A549 (cell line): ENCODE results near the gene INHA. TPM values are rescaled to one million over a fixed set of nuclear protein-coding genes. Genes with fewer than 3 reads are reported as not detected.

Experiments
- ATAC-seq, 2 experiments: fragments of 200-7000 bp in 1 of 2; fragments of >200 bp in 1 of 2; cut with Nextera tagmentation in 1 of 2; cut with Tn5 transposase in 1 of 2; 3 replicates each; pipeline versions ENCODE4 v1.8.0 to v1.9.1; 2018 to 2020; ENCODE audit warnings: mild to moderate bottlenecking in 1 of 2, moderate library complexity in 1 of 2
- CTCF ChIA-PET: fragments of 300-600 bp; sonication (Branson Sonifier 250); formaldehyde crosslinking; extraction: SDS; loops from one replicate; lab custom pipeline; 2021; ENCODE audit warnings: antibody characterized with exemption, inconsistent platforms; lab: Yijun Ruan, JAX
- POLR2A ChIA-PET: fragments of 350-600 bp; formaldehyde crosslinking; extraction: SDS; loops from one replicate; lab custom pipeline; 2021; ENCODE audit warnings: antibody characterized with exemption, inconsistent platforms; lab: Yijun Ruan, JAX
- DNase-seq, 2 experiments: peaks; one replicate each; pipeline versions ENCODE4 v3.0.0 to v3.0.0-alpha.2; 2011 to 2016; ENCODE audit warnings: low read depth in 1 of 2, low spot score in 1 of 2
- FAIRE-seq: peaks from 2 replicates; lab custom pipeline; 2011; peaks lifted over from hg19 to GRCh38; lab: Jason Lieb, UNC
- H3K27ac ChIP-seq, 2 experiments: fragments of >200 bp; sonication (Bioruptor Twin); formaldehyde crosslinking; 3 replicates each; pipeline ENCODE4 v1.5.1; 2016 to 2017
- H3K4me1 ChIP-seq: fragments of >200 bp; sonication (Bioruptor Twin); formaldehyde crosslinking; 3 replicates; pipeline ENCODE4 v1.6.1; 2016
- H3K4me2 ChIP-seq: fragments of >200 bp; sonication (Bioruptor Twin); formaldehyde crosslinking; 3 replicates; pipeline ENCODE4 v1.6.1; 2016
- H3K4me3 ChIP-seq: fragments of >200 bp; sonication (Bioruptor Twin); formaldehyde crosslinking; 3 replicates; pipeline ENCODE4 v1.5.1; 2016
- H3K9me3 ChIP-seq: fragments of >200 bp; sonication (Bioruptor Twin); formaldehyde crosslinking; 3 replicates; pipeline ENCODE4 v1.6.1; 2016
- BHLHE40 ChIP-seq: IDR thresholded peaks from 2 replicates; pipeline ENCODE4 v1.6.1; 2012; ENCODE audit warnings: low read depth, low read length, inconsistent platforms
- CBX2 ChIP-seq: fragments of 200-600 bp; sonication (generic); IDR thresholded peaks from 2 replicates; pipeline ENCODE4 v1.6.1; 2016; ENCODE audit warnings: low read depth, mild to moderate bottlenecking, borderline replicate concordance
- HEYL ChIP-seq: fragments of 250-450 bp; sonication (Bioruptor Pico); IDR thresholded peaks from 2 replicates; pipeline ENCODE4 v1.8.0; 2021; ENCODE audit warnings: mild to moderate bottlenecking, moderate library complexity
- HMGXB4 ChIP-seq: fragments of 250-450 bp; sonication (Bioruptor Pico); IDR thresholded peaks from 2 replicates; pipeline ENCODE4 v1.5.0; 2021; ENCODE audit warnings: mild to moderate bottlenecking, moderate library complexity, borderline replicate concordance
- HOXA7 ChIP-seq: fragments of 250-450 bp; sonication (Bioruptor Pico); IDR thresholded peaks from 2 replicates; pipeline ENCODE4 v1.5.0; 2020; ENCODE audit warnings: mild to moderate bottlenecking, moderate library complexity
- HOXB13 ChIP-seq: fragments of 250-450 bp; sonication (Bioruptor Pico); IDR thresholded peaks from 2 replicates; pipeline ENCODE4 v1.5.0; 2020; ENCODE audit warnings: low read depth, mild to moderate bottlenecking, moderate library complexity
- HOXB5 ChIP-seq: fragments of 250-450 bp; sonication (Bioruptor Pico); IDR thresholded peaks from 2 replicates; pipeline ENCODE4 v1.5.0; 2020; ENCODE audit warnings: mild to moderate bottlenecking, moderate library complexity
- JUN ChIP-seq, 2 experiments: fragments of >200 bp; sonication (Bioruptor Twin); formaldehyde crosslinking; IDR thresholded peaks; 2 replicates in 1 of 2; 3 replicates in 1 of 2; pipeline ENCODE4 v1.6.1; 2016 to 2017
- KDM1A ChIP-seq: fragments of 200-600 bp; sonication (generic); IDR thresholded peaks from 2 replicates; pipeline ENCODE4 v1.6.1; 2016; ENCODE audit warnings: low read depth, mild to moderate bottlenecking
- KDM5A ChIP-seq: fragments of 200-600 bp; sonication (generic); IDR thresholded peaks from 2 replicates; pipeline ENCODE4 v1.6.1; 2016; ENCODE audit warnings: antibody characterized with exemption, mild to moderate bottlenecking
- MAFK ChIP-seq: fragments of 450-650 bp; IDR thresholded peaks from 2 replicates; pipeline ENCODE4 v1.6.1; 2014; ENCODE audit not compliant: partially characterized antibody
- MAX ChIP-seq: IDR thresholded peaks from 2 replicates; pipeline ENCODE4 v1.6.1; 2012
- MAZ ChIP-seq: fragments of 150-350 bp; IDR thresholded peaks from 2 replicates; pipeline ENCODE4 v1.6.1; 2014; ENCODE audit warnings: antibody characterized with exemption, low read depth, low read length, borderline replicate concordance
- PHF8 ChIP-seq: fragments of 200-600 bp; sonication (generic); IDR thresholded peaks from 2 replicates; pipeline ENCODE4 v1.6.1; 2016; ENCODE audit warnings: low read depth, mild to moderate bottlenecking, antibody characterized with exemption, moderate library complexity, borderline replicate concordance
- RAD21 ChIP-seq, 2 experiments: fragments of >200 bp in 1 of 2; sonication (Bioruptor Twin) in 1 of 2; formaldehyde crosslinking in 1 of 2; IDR thresholded peaks in 1 of 2; conservative IDR thresholded peaks in 1 of 2; 2 replicates in 1 of 2; 3 replicates in 1 of 2; pipeline ENCODE4 v1.6.1; 2012 to 2018; ENCODE audit warnings: inconsistent platforms in 1 of 2
- RCOR1 ChIP-seq: fragments of 150-350 bp; IDR thresholded peaks from 2 replicates; pipeline ENCODE4 v1.6.1; 2014; ENCODE audit warnings: antibody characterized with exemption, low read length, low read depth
- SMC3 ChIP-seq: fragments of >200 bp; sonication (Bioruptor Twin); formaldehyde crosslinking; IDR thresholded peaks from 3 replicates; pipeline ENCODE4 v1.6.1; 2018; ENCODE audit warnings: inconsistent platforms
- USF2 ChIP-seq: fragments of 450-650 bp; IDR thresholded peaks from 2 replicates; pipeline ENCODE4 v1.6.1; 2014; ENCODE audit warnings: antibody characterized with exemption
- ZC3H11A ChIP-seq: fragments of 450-650 bp; IDR thresholded peaks from 2 replicates; pipeline ENCODE4 v1.6.1; 2014; ENCODE audit warnings: antibody characterized with exemption, mild to moderate bottlenecking
- ZFP36 ChIP-seq: fragments of 450-650 bp; IDR thresholded peaks from 2 replicates; pipeline ENCODE4 v1.6.1; 2014; ENCODE audit warnings: borderline replicate concordance; ENCODE audit not compliant: partially characterized antibody
- ZNF302 ChIP-seq: fragments of 250-450 bp; sonication (Bioruptor Pico); IDR thresholded peaks from 2 replicates; pipeline ENCODE4 v1.9.0; 2021; ENCODE audit warnings: inconsistent platforms, mild to moderate bottlenecking, moderate library complexity
- WGBS: methylation state at CpG from one replicate; pipeline ENCODE4 v1.1.6; 2017; ENCODE audit errors: missing lambda C conversion rate; 5-methylcytosine and 5-hydroxymethylcytosine counted together
- polyA minus RNA-seq: library from RNA; depleted of rRNA, polyadenylated mRNA; stranded (reverse); fragments of >200 nt; gene quantifications from 2 replicates; pipeline ENCODE4 v1.2.3, GENCODE V29; 2011; rRNA and poly(A)+ RNA removed
- polyA plus RNA-seq, 4 experiments: library from polyadenylated mRNA; depleted of rRNA in 3 of 4; stranded (reverse); fragments of >200 nt; fragmentation: RNase III in 1 of 4; extraction: RNeasy Plus Mini Kit Qiagen cat#74134 plus additional on column Dnase treatment in 1 of 4; gene quantifications; 2 replicates in 3 of 4; 3 replicates in 1 of 4; pipeline ENCODE4 v1.2.3, GENCODE V29; 2011 to 2017

Gene INHA
- polyA plus RNA-seq (2011; rRNA removed) (0.49 and 0.83 TPM in 2 replicates), polyA plus RNA-seq (2017; fragmentation: RNase III; extraction: RNeasy Plus Mini Kit Qiagen cat#74134 plus additional on column Dnase treatment) (0.35 to 0.83 TPM (median 0.72 TPM) in 3 replicates), polyA minus RNA-seq (0.17 TPM in 1 of 2 replicates, not detected in the other)
- polyA plus RNA-seq (2012; cell fraction: cytosol; rRNA removed), result 0.54 and 0.75 TPM in 2 replicates
- polyA plus RNA-seq (2012; cell fraction: nucleus; rRNA removed), result 4.5 and 6.0 TPM in 2 replicates

GRCh38 chr2:219572237-219573001, at the start of gene INHA:
Gene INHA (plus strand): TSS chr2:219572310. CDS start chr2:219572375, 65 bp downstream.
- Histone ChIP-seq H3K9me3 (no peaks in the 10 kb centered on the region), H3K4me1 (peaks cover 14% of the 10 kb centered on the region), H3K4me2 (peak within 1 kb of the TSS; percentile 72), H3K4me3 (peak within 1 kb of the TSS; percentile 92), H3K27ac (peak within 1 kb of the TSS; percentile 82 to 95)
- DNase-seq, result no peak
- TF ChIP-seq HOXB5, result no peak
- ChIA-PET CTCF (interaction anchor here (0.6 to 7.5 kb wide), 4 partner anchors 12 to 414 kb away, joined by 3 to 50 read pairs (median 6); no protein-coding TSS in a partner anchor), POLR2A (interaction anchor here (2.5 kb wide), 1 partner anchor 25 kb away, joined by 19 read pairs; the partner anchor contains the start of gene STK11IP)
- no peak for FAIRE-seq
- ATAC-seq, result peak in 1 of 2 experiments; percentile 2; a peak in 2 of 6 replicates
- WGBS, result 92% methylated on average over 13 of the region's 13 CpGs

- Histone ChIP-seq H3K9me3 (no peaks in the 10 kb centered on the region), H3K27ac (no peak overlapping the region), H3K4me3 (no peak overlapping the region), H3K4me2 (no peak overlapping the region), H3K4me1 (peaks cover 17% of the 10 kb centered on the region)
- FAIRE-seq (no peak), ATAC-seq (no peak), DNase-seq (no peak)
- CTCF ChIA-PET, result interaction anchor here (0.6 to 79.1 kb wide), 4 partner anchors 18 to 131 kb away, joined by 3 to 3291 read pairs (median 182); partner anchors contain the start of genes ASIC4, GMPPA and SPEG
- POLR2A ChIA-PET, result no interaction called here
- 86% methylated on average over 23 of the region's 24 CpGs for WGBS
- TF ChIP-seq USF2 (no peak), MAZ (no peak), RCOR1 (no peak), HOXB13 (CRISPR knock-in tag) (no peak)
These were observed 49.0 kb upstream of the INHA start for GRCh38 chr2:219523031-219523671.

GRCh38 chr2:219524817-219525216, 47.3 kb upstream of the INHA start:
- Histone ChIP-seq H3K4me1 (peaks cover 19% of the 10 kb centered on the region), H3K9me3 (no peaks in the 10 kb centered on the region), H3K4me2 (no peak overlapping the region), H3K27ac (no peak overlapping the region), H3K4me3 (no peak overlapping the region)
- FAIRE-seq (no peak), ATAC-seq (no peak), DNase-seq (no peak)
- CTCF ChIA-PET, result interaction anchor here (0.8 to 79.1 kb wide), 5 partner anchors 16 to 230 kb away, joined by 3 to 3291 read pairs (median 11); partner anchors contain the start of genes ASIC4, GMPPA and SPEG
- TF ChIP-seq HOXB5 (no peak), RAD21 (conservative IDR thresholded peaks at IDR 0.05 in 1 of 2, IDR thresholded peaks at IDR 0.05 in 1 of 2) (no peak), CBX2 (no peak), MAX (no peak), HEYL (no peak), SMC3 (no peak), BHLHE40 (no peak), USF2 (no peak)
- POLR2A ChIA-PET, result no interaction called here
- 69% methylated on average over 2 of the region's 2 CpGs for WGBS

- H3K27ac ChIP-seq, result no peak overlapping the region
- peaks cover 21% of the 10 kb centered on the region for H3K4me1 ChIP-seq
- no peak overlapping the region for H3K4me2 ChIP-seq
- ChIA-PET POLR2A (no interaction called here), CTCF (interaction anchor here (1.6 to 79.1 kb wide), 5 partner anchors 15 to 230 kb away, joined by 4 to 3291 read pairs (median 164); partner anchors contain the start of genes ASIC4, CHPF, GMPPA and SPEG)
- ATAC-seq, result no peak
- DNase-seq, result no peak
- H3K9me3 ChIP-seq, result no peaks in the 10 kb centered on the region
- WGBS, result 59% methylated on average over 9 of the region's 9 CpGs
- no peak overlapping the region for H3K4me3 ChIP-seq
- FAIRE-seq, result no peak
- TF ChIP-seq HMGXB4 (CRISPR knock-in tag) (no peak), KDM5A (no peak), ZNF302 (CRISPR knock-in tag) (no peak), KDM1A (no peak), SMC3 (no peak), PHF8 (no peak), RAD21 (conservative IDR thresholded peaks at IDR 0.05 in 1 of 2, IDR thresholded peaks at IDR 0.05 in 1 of 2) (no peak), HOXA7 (CRISPR knock-in tag) (no peak), JUN (IDR thresholded peaks at IDR 0.05) (no peak), HEYL (no peak), MAFK (no peak), ZFP36 (no peak), ZC3H11A (no peak)
These were observed 46.4 kb upstream of the INHA start for GRCh38 chr2:219525533-219526232.
